K562 (cell line): ENCODE data around the gene ANKRD11. TPM values are rescaled to one million over a fixed set of nuclear protein-coding genes. Genes with fewer than 3 reads are reported as not detected.

Source experiments
- E2F6 ChIP-seq, 2 experiments: IDR thresholded peaks; 2 replicates each; pipeline ENCODE4 v1.6.1; 2011; ENCODE audit warnings: borderline replicate concordance in 1 of 2, control low read depth in 1 of 2, low read depth in 1 of 2, low read length in 1 of 2, mild to moderate bottlenecking in 1 of 2, mixed read lengths in 1 of 2, moderate library complexity in 1 of 2; ENCODE audit not compliant: insufficient read depth in 1 of 2, insufficient read length in 1 of 2, poor library complexity in 1 of 2, severe bottlenecking in 1 of 2; ENCODE audit errors: extremely low read depth in 1 of 2
- HES1 ChIP-seq: fragments of 450-650 bp; IDR thresholded peaks from 2 replicates; pipeline ENCODE4 v1.6.1; 2016; ENCODE audit warnings: low read depth, mild to moderate bottlenecking, moderate library complexity
- KDM5B ChIP-seq: fragments of 200-600 bp; sonication (generic); IDR thresholded peaks from 2 replicates; pipeline ENCODE4 v1.6.1; 2012; ENCODE audit warnings: low read depth, mild to moderate bottlenecking, moderate library complexity, low read length, control low read depth, inconsistent platforms; ENCODE audit not compliant: insufficient replicate concordance
- MBD2 ChIP-seq: sonication (generic); IDR thresholded peaks from 2 replicates; pipeline ENCODE4 v1.6.1; 2016; ENCODE audit warnings: low read depth, borderline replicate concordance
- NFYB ChIP-seq: IDR thresholded peaks from 2 replicates; pipeline ENCODE4 v1.6.1; 2011; ENCODE audit warnings: mild to moderate bottlenecking, moderate library complexity; ENCODE audit not compliant: insufficient read length; ENCODE audit errors: extremely low read depth
- SMARCC2 ChIP-seq: fragments of 450-650 bp; IDR thresholded peaks from 2 replicates; pipeline ENCODE4 v1.6.1; 2017; ENCODE audit warnings: antibody characterized with exemption, moderate library complexity, mild to moderate bottlenecking, low read depth
- ZBTB7A ChIP-seq: IDR thresholded peaks from 2 replicates; pipeline ENCODE4 v1.6.1; 2011; ENCODE audit warnings: low read depth, mild to moderate bottlenecking, low read length, moderate library complexity, borderline replicate concordance; ENCODE audit not compliant: control insufficient read depth
- ZNF140 ChIP-seq: fragments of 250-450 bp; sonication (Bioruptor Pico); IDR thresholded peaks from 2 replicates; pipeline ENCODE4 v1.8.0; 2021; ENCODE audit warnings: moderate library complexity, mild to moderate bottlenecking, inconsistent platforms
- ZNF395 ChIP-seq: fragments of 200-800 bp; sonication (Bioruptor generic); IDR thresholded peaks from 2 replicates; pipeline ENCODE4 v1.6.1; 2017; ENCODE audit warnings: missing genetic modification characterization, missing compliant biosample characterization
- ZNF707 ChIP-seq: fragments of 250-450 bp; sonication (Bioruptor Pico); conservative IDR thresholded peaks from 2 replicates; pipeline ENCODE4 v1.8.0; 2022; ENCODE audit warnings: inconsistent platforms, mild to moderate bottlenecking, moderate library complexity
- ZSCAN32 ChIP-seq: fragments of 450-650 bp; formaldehyde crosslinking; IDR thresholded peaks from 2 replicates; pipeline ENCODE4 v1.4.0; 2020; ENCODE audit warnings: mild to moderate bottlenecking, moderate library complexity
- polyA plus RNA-seq, 8 experiments: library from polyadenylated mRNA; depleted of rRNA in 4 of 8; stranded (reverse) in 5 of 8; unstranded in 3 of 8; fragments of >200 nt; fragmentation: Nextera tagmentation in 2 of 8; fragmentation: Illumina TruSeq in 1 of 8; extraction: Ambion mirVana in 2 of 8; extraction: Trizol in 1 of 8; gene quantifications; 2 replicates each; pipeline versions ENCODE4 v1.2.1 to v1.2.3, GENCODE V29; 2011 to 2014; ENCODE audit warnings: inconsistent platforms in 1 of 8, missing spikeins in 1 of 8
- total RNA-seq, 7 experiments: library from RNA; depleted of rRNA in 6 of 7; stranded (reverse); fragments of >200 nt in 6 of 7; fragmentation: Illumina TruSeq in 2 of 7; extraction: Trizol in 2 of 7; gene quantifications; 2 replicates each; pipeline versions ENCODE4 v1.2.1 to v1.2.3, GENCODE V29; 2011 to 2021; ENCODE audit warnings: low replicate concordance in 1 of 7
- TF ChIP-seq, protein P1 (sequence below): sonication (generic); formaldehyde crosslinking; IDR thresholded peaks from 2 replicates; pipeline ENCODE4 v1.8.0; 2022; ENCODE audit warnings: missing genetic modification reagents, mild to moderate bottlenecking, borderline replicate concordance
- TF ChIP-seq, protein P2 (sequence below): fragments of 450-650 bp; formaldehyde crosslinking; IDR thresholded peaks from 2 replicates; pipeline ENCODE4 v1.4.0; 2020; ENCODE audit warnings: mild to moderate bottlenecking, moderate library complexity

Gene ANKRD11
- total and polyA plus RNA-seq, 9 of the 15 experiments (the other 6 are each of a cell fraction or from before 2014, with no cell fraction given): 4.7 to 126 (median 31.7) TPM

- TF ChIP-seq E2F6 (IDR thresholded peaks at IDR 0.05; ENCODE audit: borderline replicate concordance in 1 of 2, extremely low read depth in 1 of 2, insufficient read depth in 1 of 2, insufficient read length in 1 of 2, low read depth in 1 of 2, low read length in 1 of 2, poor library complexity in 1 of 2, severe bottlenecking in 1 of 2) (peak; percentile 40 to 83), SMARCC2 (0 out of 2 replicates have a peak, but pooled peaks have one; percentile 14), ZSCAN32 (CRISPR knock-in tag) (no peak), ZNF707 (CRISPR knock-in tag) (no peak), HES1 (no peak), KDM5B (no peak), ZNF140 (CRISPR knock-in tag) (no peak), MBD2 (no peak; the same call in 1 of the 2 replicates), ZBTB7A (peak; percentile 52; the same call in 1 of the 2 replicates), ZNF395 (0 out of 2 replicates have a peak, but pooled peaks have one; percentile 33), NFYB (no peak)
- TF ChIP-seq, protein P1, sequence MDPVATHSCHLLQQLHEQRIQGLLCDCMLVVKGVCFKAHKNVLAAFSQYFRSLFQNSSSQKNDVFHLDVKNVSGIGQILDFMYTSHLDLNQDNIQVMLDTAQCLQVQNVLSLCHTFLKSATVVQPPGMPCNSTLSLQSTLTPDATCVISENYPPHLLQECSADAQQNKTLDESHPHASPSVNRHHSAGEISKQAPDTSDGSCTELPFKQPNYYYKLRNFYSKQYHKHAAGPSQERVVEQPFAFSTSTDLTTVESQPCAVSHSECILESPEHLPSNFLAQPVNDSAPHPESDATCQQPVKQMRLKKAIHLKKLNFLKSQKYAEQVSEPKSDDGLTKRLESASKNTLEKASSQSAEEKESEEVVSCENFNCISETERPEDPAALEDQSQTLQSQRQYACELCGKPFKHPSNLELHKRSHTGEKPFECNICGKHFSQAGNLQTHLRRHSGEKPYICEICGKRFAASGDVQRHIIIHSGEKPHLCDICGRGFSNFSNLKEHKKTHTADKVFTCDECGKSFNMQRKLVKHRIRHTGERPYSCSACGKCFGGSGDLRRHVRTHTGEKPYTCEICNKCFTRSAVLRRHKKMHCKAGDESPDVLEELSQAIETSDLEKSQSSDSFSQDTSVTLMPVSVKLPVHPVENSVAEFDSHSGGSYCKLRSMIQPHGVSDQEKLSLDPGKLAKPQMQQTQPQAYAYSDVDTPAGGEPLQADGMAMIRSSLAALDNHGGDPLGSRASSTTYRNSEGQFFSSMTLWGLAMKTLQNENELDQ: no peak
- TF ChIP-seq, protein P2, sequence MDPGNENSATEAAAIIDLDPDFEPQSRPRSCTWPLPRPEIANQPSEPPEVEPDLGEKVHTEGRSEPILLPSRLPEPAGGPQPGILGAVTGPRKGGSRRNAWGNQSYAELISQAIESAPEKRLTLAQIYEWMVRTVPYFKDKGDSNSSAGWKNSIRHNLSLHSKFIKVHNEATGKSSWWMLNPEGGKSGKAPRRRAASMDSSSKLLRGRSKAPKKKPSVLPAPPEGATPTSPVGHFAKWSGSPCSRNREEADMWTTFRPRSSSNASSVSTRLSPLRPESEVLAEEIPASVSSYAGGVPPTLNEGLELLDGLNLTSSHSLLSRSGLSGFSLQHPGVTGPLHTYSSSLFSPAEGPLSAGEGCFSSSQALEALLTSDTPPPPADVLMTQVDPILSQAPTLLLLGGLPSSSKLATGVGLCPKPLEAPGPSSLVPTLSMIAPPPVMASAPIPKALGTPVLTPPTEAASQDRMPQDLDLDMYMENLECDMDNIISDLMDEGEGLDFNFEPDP (CRISPR knock-in tag): no peak
These were observed 170.2 kb downstream of the ANKRD11 start (continued) for GRCh38 chr16:89319886-89320781.
